ENCODE measurements around the gene VWA1.
"Not testable (repeated sequence)": the region's sequence is repeated elsewhere in the genome, so short reads cannot be mapped to it uniquely, and the experiment has no call there.

VWA1 gene

GRCh38 chr1:1435106-1435903 is at the start of gene VWA1:
Gene VWA1 (plus strand): TSS chr1:1435690. CDS start chr1:1435749, 59 bp downstream.
- peak; percentile 91 for DNase-seq

GRCh38 chr1:1385931-1386330 is 49.6 kb upstream of the VWA1 start:
- DNase-seq, result no peak

- no peak for DNase-seq
These were observed 48.1 kb upstream of the VWA1 start for GRCh38 chr1:1387098-1388077.

- no peak for DNase-seq
These were observed 47.4 kb upstream of the VWA1 start for GRCh38 chr1:1388078-1388472.

- no peak for DNase-seq
These were observed 44.8 kb upstream of the VWA1 start for GRCh38 chr1:1390675-1391074.

- DNase-seq, result no peak
These were observed 44.3 kb upstream of the VWA1 start for GRCh38 chr1:1391225-1391624.

- no peak for DNase-seq
These were observed 42.5 kb upstream of the VWA1 start for GRCh38 chr1:1393014-1393413.

- no peak for DNase-seq
These were observed 42.1 kb upstream of the VWA1 start for GRCh38 chr1:1393428-1393827.

GRCh38 chr1:1394116-1394515 is 41.4 kb upstream of the VWA1 start:
- DNase-seq, result no peak

GRCh38 chr1:1395166-1395565 is 40.3 kb upstream of the VWA1 start:
- no peak for DNase-seq

- no peak for DNase-seq
These were observed 37.5 kb upstream of the VWA1 start for GRCh38 chr1:1397839-1398523.

- no peak for DNase-seq
These were observed 36.8 kb upstream of the VWA1 start for GRCh38 chr1:1398677-1399186.

- DNase-seq, result peak; percentile 99
These were observed 36.2 kb upstream of the VWA1 start, which contains the start of gene CCNL2 for GRCh38 chr1:1399187-1399871. Gene CCNL2 (minus strand): TSS chr1:1399335. CDS start chr1:1399306, 29 bp downstream.

- no peak for DNase-seq
These were observed 35.5 kb upstream of the VWA1 start for GRCh38 chr1:1399872-1400575.

GRCh38 chr1:1400576-1401456 is 34.7 kb upstream of the VWA1 start:
- no peak for DNase-seq

- no peak for DNase-seq
These were observed 34.0 kb upstream of the VWA1 start for GRCh38 chr1:1401457-1402010.

GRCh38 chr1:1402072-1402900 is 33.2 kb upstream of the VWA1 start:
- peak; percentile 67 for DNase-seq

GRCh38 chr1:1402901-1403392 is 32.5 kb upstream of the VWA1 start:
- not testable (repeated sequence) for DNase-seq

GRCh38 chr1:1403653-1404052 is 31.8 kb upstream of the VWA1 start:
- no peak for DNase-seq
